ENCODE measurements around the gene RNF113B. TPM values are rescaled to one million over a fixed set of nuclear protein-coding genes. Genes with fewer than 3 reads are reported as not detected.

The RNF113B gene
- total and polyA plus RNA-seq, 2 of the 4 experiments (the other 2 are of a cell fraction) = not detected

DNA sequence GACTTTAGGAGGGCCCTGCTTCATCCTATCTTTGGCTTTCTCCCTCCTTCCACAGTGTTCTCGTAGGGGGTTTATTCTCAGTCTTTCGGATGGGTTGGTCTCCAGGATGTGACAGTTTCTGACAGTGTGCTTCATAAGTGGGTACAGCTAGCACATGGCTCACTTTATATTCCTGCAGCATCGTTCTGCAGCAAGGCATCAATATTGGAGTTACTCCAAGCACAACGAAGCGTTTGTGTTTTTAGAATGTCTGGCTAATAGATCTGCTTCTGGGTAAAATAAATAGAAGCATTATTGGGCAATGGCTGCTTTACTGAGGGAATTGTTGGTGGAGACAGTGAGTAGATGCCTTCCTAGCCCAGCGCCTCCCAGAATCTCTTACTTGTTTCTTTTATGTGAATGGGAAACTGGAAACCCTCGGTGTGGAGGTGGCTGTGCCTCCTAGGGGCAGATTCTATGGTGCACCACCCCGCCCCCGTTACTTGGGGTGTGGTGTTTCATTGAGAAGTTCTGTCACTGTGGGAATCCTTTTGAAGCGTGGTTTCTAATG is 32.2 kb downstream of the RNF113B start:
- peak overlapping the region; percentile 92 for H3K14ac ChIP-seq (replicated peaks; ENCODE audit: low read depth, low read length)
- H3K18ac ChIP-seq (ENCODE audit: low read depth, low read length) = peak overlapping the region; percentile 95
- peaks cover 2% of the 10 kb centered on the region; the same call in 1 of the 2 replicates for H3K36me3 ChIP-seq (ENCODE audit: control insufficient read depth, insufficient read depth, low read length)
- H3K4me3 ChIP-seq (ENCODE audit: insufficient read depth, low read depth, low read length) = peak overlapping the region; percentile 95
- H3K9me1 ChIP-seq (ENCODE audit: insufficient read depth, low read length) = peaks cover 7% of the 10 kb centered on the region
- ATAC-seq (ENCODE audit: low read depth) (peak; percentile 33), DNase-seq (peak; percentile 77)
- no peak for TF ChIP-seq FOS (IDR thresholded peaks at IDR 0.05; ENCODE audit: low read depth, low read length)
- peak; percentile 49 for TF ChIP-seq RAD21 (IDR thresholded peaks at IDR 0.05; ENCODE audit: low read length)
- peak; percentile 89 for TF ChIP-seq CEBPB (IDR thresholded peaks at IDR 0.05; ENCODE audit: low read depth, low read length)
- peak; percentile 28; the same call in 1 of the 2 replicates for TF ChIP-seq SMC3 (IDR thresholded peaks at IDR 0.05; ENCODE audit: low read depth, low read length)
- TF ChIP-seq RFX5 (IDR thresholded peaks at IDR 0.05; ENCODE audit: low read depth, low read length) = no peak
- TF ChIP-seq NFE2L2 (IDR thresholded peaks at IDR 0.05; ENCODE audit: low read depth, low read length) = no peak
- 0 out of 2 replicates have a peak, but pooled peaks have one; percentile 2 for TF ChIP-seq MXI1 (IDR thresholded peaks at IDR 0.05; ENCODE audit: borderline replicate concordance, low read depth, low read length)
- TF ChIP-seq, protein P1, sequence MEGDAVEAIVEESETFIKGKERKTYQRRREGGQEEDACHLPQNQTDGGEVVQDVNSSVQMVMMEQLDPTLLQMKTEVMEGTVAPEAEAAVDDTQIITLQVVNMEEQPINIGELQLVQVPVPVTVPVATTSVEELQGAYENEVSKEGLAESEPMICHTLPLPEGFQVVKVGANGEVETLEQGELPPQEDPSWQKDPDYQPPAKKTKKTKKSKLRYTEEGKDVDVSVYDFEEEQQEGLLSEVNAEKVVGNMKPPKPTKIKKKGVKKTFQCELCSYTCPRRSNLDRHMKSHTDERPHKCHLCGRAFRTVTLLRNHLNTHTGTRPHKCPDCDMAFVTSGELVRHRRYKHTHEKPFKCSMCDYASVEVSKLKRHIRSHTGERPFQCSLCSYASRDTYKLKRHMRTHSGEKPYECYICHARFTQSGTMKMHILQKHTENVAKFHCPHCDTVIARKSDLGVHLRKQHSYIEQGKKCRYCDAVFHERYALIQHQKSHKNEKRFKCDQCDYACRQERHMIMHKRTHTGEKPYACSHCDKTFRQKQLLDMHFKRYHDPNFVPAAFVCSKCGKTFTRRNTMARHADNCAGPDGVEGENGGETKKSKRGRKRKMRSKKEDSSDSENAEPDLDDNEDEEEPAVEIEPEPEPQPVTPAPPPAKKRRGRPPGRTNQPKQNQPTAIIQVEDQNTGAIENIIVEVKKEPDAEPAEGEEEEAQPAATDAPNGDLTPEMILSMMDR (conservative IDR thresholded peaks at IDR 0.05; ENCODE audit: low read depth, low read length) = peak; percentile 29
- no peak; the same call in 1 of the 2 replicates for TF ChIP-seq MAZ (IDR thresholded peaks at IDR 0.05; ENCODE audit: borderline replicate concordance, low read depth, low read length)
- BruUV-seq (replicated peaks) = no TSS peak
- peak overlapping the region; percentile 100 for H3K9ac ChIP-seq (ENCODE audit: low read depth, low read length)
- H3K9me3 ChIP-seq (ENCODE audit: control insufficient read depth, insufficient read depth, low read length) = no peaks in the 10 kb centered on the region
- peak overlapping the region; percentile 94 for H3K4ac ChIP-seq (ENCODE audit: low read depth, low read length)
- H3K27ac ChIP-seq (ENCODE audit: insufficient read depth, low read length) = peak overlapping the region; percentile 90
- dilution Hi-C loops (cut with HindIII; ENCODE audit: low sequenced_read_pairs, unreplicated experiment) (no loop called here), intact Hi-C loops (cut with micrococcal nuclease) (loop anchor here (2.0 to 10.0 kb wide), 9 partner anchors 28 to 530 kb away; no protein-coding TSS in a partner anchor), in situ Hi-C loops (cut with MboI; ENCODE audit: low sequenced_read_pairs) (loop anchor here (10.0 to 25.0 kb wide), 4 partner anchors 250 to 692 kb away; no protein-coding TSS in a partner anchor)
- peaks cover 49% of the 10 kb centered on the region for H4K20me1 ChIP-seq (ENCODE audit: insufficient read depth, low read length)
- no peak overlapping the region for H2AFZ ChIP-seq (replicated peaks; ENCODE audit: low read length, poor library complexity)
- ChIA-PET POLR2A (ENCODE audit: unreplicated experiment) (no interaction called here), CTCF (no interaction called here)
- peak overlapping the region; percentile 3; the same call in 1 of the 3 replicates for H2BK15ac ChIP-seq (ENCODE audit: low read depth, low read length)
- 0% methylated on average over 1 of the region's 10 CpGs; no CpG with 5 or more reads in 1 of the 2 experiments for WGBS, 2 experiments (ENCODE audit: extremely low coverage in 2 of 2, insufficient read length in 1 of 2)
- H4K5ac ChIP-seq (ENCODE audit: low read depth, low read length) = peak overlapping the region; percentile 27; the same call in 1 of the 2 replicates
- peak overlapping the region; percentile 77 for H2BK5ac ChIP-seq (ENCODE audit: low read depth, low read length, poor library complexity, severe bottlenecking)
- H4K91ac ChIP-seq (ENCODE audit: insufficient read depth, low read depth, low read length) = peak overlapping the region; percentile 0
- peaks cover 10 to 40% of the 10 kb centered on the region in 2 experiments; a peak in 3 of 4 replicates for H3K79me1 ChIP-seq (ENCODE audit: low read depth in 1 of 2, low read length in 2 of 2)
- H4K8ac ChIP-seq (ENCODE audit: low read depth in 2 of 2, low read length in 2 of 2) = peak overlapping the region; percentile 79 to 93; a peak in 2 of 4 replicates
- peak overlapping the region; percentile 91 for H3K56ac ChIP-seq (ENCODE audit: extremely low read depth, insufficient read depth, low read length)
- peak overlapping the region; percentile 94 for H2AK5ac ChIP-seq (ENCODE audit: low read depth, low read length)
- H3K4me2 ChIP-seq (ENCODE audit: low read depth, low read length) = peak overlapping the region; percentile 96
- H3K23ac ChIP-seq (ENCODE audit: low read depth, low read length) = peak overlapping the region; percentile 99
- H2BK120ac ChIP-seq (ENCODE audit: low read depth, low read length) = peak overlapping the region; percentile 64
- peaks cover 8% of the 10 kb centered on the region for H3K4me1 ChIP-seq (ENCODE audit: control insufficient read depth, insufficient read depth, low read length)
- H3K27me3 ChIP-seq (ENCODE audit: control insufficient read depth, insufficient read depth, low read length) = no peaks in the 10 kb centered on the region
- peak overlapping the region; percentile 97 for H2AK9ac ChIP-seq (replicated peaks; ENCODE audit: low read depth, low read length, poor library complexity)
- H2BK20ac ChIP-seq (ENCODE audit: low read depth, low read length) = peak overlapping the region; percentile 23
